Endothelial cell of umbilical vein (primary cell): Measurements from ENCODE around the gene GUCY1B1. TPM values are rescaled to one million over a fixed set of nuclear protein-coding genes. Genes with fewer than 3 reads are reported as not detected.

Experiments
- BruUV-seq: library from RNA; stranded (reverse); fragments of 400-500 nt; replicated peaks from 2 replicates; lab custom pipeline; 2021; lab: Mats Ljungman, UMichigan
- CTCF ChIA-PET: fragments of 300-600, 350-600 bp; sonication (Branson Sonifier 250); formaldehyde crosslinking; loops from one replicate; lab custom pipeline; 2021; ENCODE audit warnings: antibody characterized with exemption, inconsistent platforms; lab: Charles Lee
- POLR2A ChIA-PET: fragments of 300-600, 350-600 bp; sonication (Branson Sonifier 250); formaldehyde crosslinking; loops from one replicate; lab custom pipeline; 2021; ENCODE audit warnings: antibody characterized with exemption, inconsistent platforms; lab: Charles Lee
- DNase-seq: peaks from one replicate; pipeline ENCODE4 v3.0.0-alpha.2; 2011; ENCODE audit warnings: low read depth, low spot score
- FAIRE-seq: peaks from 2 replicates; lab custom pipeline; 2011; peaks lifted over from hg19 to GRCh38; lab: Jason Lieb, UNC
- H2AFZ ChIP-seq: 2 replicates; pipeline ENCODE4 v1.6.0; 2012; ENCODE audit warnings: low read depth, low read length, control low read depth, inconsistent platforms
- H3K27ac ChIP-seq: 2 replicates; pipeline ENCODE4 v1.5.1; 2011; ENCODE audit warnings: low read depth, mild to moderate bottlenecking, control low read depth, low read length, moderate library complexity; ENCODE audit not compliant: insufficient read depth
- H3K27me3 ChIP-seq, 2 experiments: 2 replicates each; pipeline versions ENCODE4 v1.6.0 to v1.6.1; 2011; ENCODE audit warnings: low read length in 2 of 2, mixed read lengths in 1 of 2; ENCODE audit not compliant: control insufficient read depth in 2 of 2, insufficient read depth in 2 of 2
- H3K36me3 ChIP-seq, 2 experiments: 2 replicates in 1 of 2; 3 replicates in 1 of 2; pipeline ENCODE4 v1.5.1; 2011; ENCODE audit warnings: low read length in 2 of 2, mild to moderate bottlenecking in 1 of 2, moderate library complexity in 1 of 2; ENCODE audit not compliant: control insufficient read depth in 2 of 2, insufficient read depth in 2 of 2; ENCODE audit errors: extremely low read depth in 1 of 2
- H3K4me1 ChIP-seq: 3 replicates; pipeline ENCODE4 v1.5.1; 2011; ENCODE audit warnings: mild to moderate bottlenecking, low read length; ENCODE audit not compliant: control insufficient read depth, insufficient read depth; ENCODE audit errors: extremely low read depth
- H3K4me2 ChIP-seq: 2 replicates; pipeline ENCODE4 v1.6.1; 2011; ENCODE audit warnings: low read length, control low read depth, mixed read lengths; ENCODE audit not compliant: insufficient read depth
- H3K4me3 ChIP-seq, 3 experiments: fragments of 200-600 bp in 1 of 3; sonication (generic), shearing (Covaris generic) in 1 of 3; replicated peaks in 1 of 3; 2 replicates each; pipeline ENCODE4 v1.5.1; 2011 to 2016; ENCODE audit warnings: control low read depth in 3 of 3, low read length in 3 of 3, mild to moderate bottlenecking in 2 of 3, inconsistent platforms in 1 of 3, low read depth in 1 of 3, moderate library complexity in 1 of 3; ENCODE audit not compliant: insufficient read depth in 1 of 3
- H3K79me2 ChIP-seq: 2 replicates; pipeline ENCODE4 v1.6.0; 2012; ENCODE audit warnings: low read length, inconsistent platforms; ENCODE audit not compliant: control insufficient read depth, insufficient read depth
- H3K9ac ChIP-seq: replicated peaks from 2 replicates; pipeline ENCODE3; 2011; ENCODE audit warnings: low read length, control low read depth; ENCODE audit not compliant: insufficient read depth; ENCODE audit errors: extremely low read depth
- H3K9me1 ChIP-seq: replicated peaks from 3 replicates; pipeline ENCODE4 v1.6.0; 2011; ENCODE audit warnings: mild to moderate bottlenecking, low read length; ENCODE audit not compliant: control insufficient read depth, insufficient read depth; ENCODE audit errors: extremely low read depth
- H3K9me3 ChIP-seq: replicated peaks from 2 replicates; pipeline ENCODE4 v1.5.1; 2012; ENCODE audit warnings: low read length, inconsistent platforms; ENCODE audit not compliant: control insufficient read depth, insufficient read depth
- H4K20me1 ChIP-seq: replicated peaks from 2 replicates; pipeline ENCODE3; 2011; ENCODE audit warnings: mild to moderate bottlenecking, low read length; ENCODE audit not compliant: control insufficient read depth, insufficient read depth; ENCODE audit errors: extremely low read depth
- EZH2 ChIP-seq: IDR thresholded peaks from 2 replicates; pipeline ENCODE4 v1.6.1; 2012; ENCODE audit warnings: borderline replicate concordance, low read depth, mild to moderate bottlenecking, moderate library complexity, low read length, inconsistent platforms; ENCODE audit not compliant: severe bottlenecking
- FOS ChIP-seq: IDR thresholded peaks from 2 replicates; pipeline ENCODE4 v1.6.1; 2011; ENCODE audit warnings: mild to moderate bottlenecking, low read length, moderate library complexity, borderline replicate concordance; ENCODE audit not compliant: insufficient read depth
- GATA2 ChIP-seq: IDR thresholded peaks from 2 replicates; pipeline ENCODE4 v1.7.0; 2011; ENCODE audit warnings: low read depth, mild to moderate bottlenecking, moderate library complexity, mixed read lengths, low read length; ENCODE audit not compliant: insufficient read length, insufficient read depth
- JUN ChIP-seq: IDR thresholded peaks from 2 replicates; pipeline ENCODE4 v1.6.1; 2011; ENCODE audit warnings: borderline replicate concordance, low read depth; ENCODE audit not compliant: insufficient read length, insufficient read depth
- MYC ChIP-seq: IDR thresholded peaks from one replicate; pipeline ENCODE4 v1.6.1; 2011; ENCODE audit warnings: mild to moderate bottlenecking, low read depth, low read length
- POLR2A ChIP-seq: IDR thresholded peaks from 2 replicates; pipeline ENCODE4 v1.6.1; 2012; ENCODE audit warnings: low read depth, mild to moderate bottlenecking, control low read depth, low read length
- POLR2AphosphoS5 ChIP-seq: IDR thresholded peaks from 2 replicates; pipeline ENCODE4 v1.6.1; 2012; ENCODE audit warnings: low read depth, mild to moderate bottlenecking, control low read depth, low read length, moderate library complexity; ENCODE audit not compliant: insufficient read depth
- dilution Hi-C: fragments of 300-500 bp; cut with MboI; formaldehyde crosslinking; loops from one replicate; pipeline ENCODE4 v1.15.0; 2019; ENCODE audit warnings: low sequenced_read_pairs; ENCODE audit not compliant: extremely low pct_ligation_motif_present
- intact Hi-C: fragments of 100-400 bp; cut with micrococcal nuclease; formaldehyde crosslinking; loops from one replicate; pipeline ENCODE4 v1.10.0; 2022
- polyA plus RNA-seq, 4 experiments: library from polyadenylated mRNA; depleted of rRNA in 3 of 4; stranded (reverse) in 3 of 4; unstranded in 1 of 4; fragments of >200 nt; gene quantifications; 2 replicates each; pipeline versions ENCODE4 v1.2.1 to v1.2.3, GENCODE V29; 2011 to 2012; ENCODE audit warnings: missing spikeins in 1 of 4
- total RNA-seq: library from RNA; stranded (reverse); gene quantifications from 2 replicates; pipeline ENCODE4 v1.2.3, GENCODE V29; 2021
- TF ChIP-seq, protein P1 (sequence below): IDR thresholded peaks from 2 replicates; pipeline ENCODE4 v1.6.1; 2011; ENCODE audit not compliant: insufficient read depth, insufficient read length
- TF ChIP-seq, protein P2 (sequence below), 2 donors: IDR thresholded peaks; 1 replicate in 1 of 2; 2 replicates in 1 of 2; pipeline ENCODE4 v1.5.1; 2011; ENCODE audit warnings: low read length in 2 of 2, mild to moderate bottlenecking in 2 of 2, moderate library complexity in 2 of 2, control low read depth in 1 of 2, inconsistent platforms in 1 of 2, low read depth in 1 of 2; ENCODE audit not compliant: insufficient read depth in 1 of 2; ENCODE audit errors: extremely low read depth in 1 of 2

GUCY1B1 gene
- total and polyA plus RNA-seq, 2 donors (not counting 3 experiments of a cell fraction or from before 2014, with no cell fraction given) = 1.9 to 4.7 TPM

DNA sequence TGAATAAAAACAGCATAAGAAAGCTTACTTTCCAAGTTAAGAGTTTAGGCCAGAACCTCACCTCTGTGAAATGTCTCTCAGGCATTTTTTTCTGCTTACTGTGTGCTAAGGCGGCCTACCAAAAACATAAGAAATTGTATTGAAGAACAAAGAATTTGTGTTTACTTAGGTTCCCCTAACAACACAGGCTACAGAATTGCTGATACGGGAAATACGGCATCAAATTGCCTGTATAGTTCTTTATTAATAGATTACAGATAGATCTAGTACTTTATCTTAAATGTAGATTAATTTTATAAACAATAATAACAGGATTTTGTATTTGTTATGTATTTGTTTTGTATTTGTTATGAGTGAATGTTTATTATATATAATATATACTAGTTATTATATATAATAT lies 94.4 kb downstream of the GUCY1B1 start:
- no peaks in the 10 kb centered on the region for H4K20me1 ChIP-seq
- CTCF ChIA-PET = no interaction called here
- H3K9me3 ChIP-seq = no peaks in the 10 kb centered on the region
- POLR2A ChIA-PET = no interaction called here
- no peak overlapping the region for H3K27ac ChIP-seq
- H3K9ac ChIP-seq = no peak overlapping the region
- H3K4me3 ChIP-seq = no peak overlapping the region
- H3K9me1 ChIP-seq = no peaks in the 10 kb centered on the region
- FAIRE-seq = no peak
- no peaks in the 10 kb centered on the region for H3K4me1 ChIP-seq
- H3K36me3 ChIP-seq = no peaks in the 10 kb centered on the region
- dilution Hi-C loops (no loop called here), intact Hi-C loops (no loop called here)
- no peak overlapping the region for H3K4me2 ChIP-seq
- TF ChIP-seq FOS (no peak), MYC (no peak), POLR2AphosphoS5 (no peak), POLR2A (no peak), GATA2 (no peak), JUN (no peak), EZH2 (no peak)
- TF ChIP-seq, protein P1, sequence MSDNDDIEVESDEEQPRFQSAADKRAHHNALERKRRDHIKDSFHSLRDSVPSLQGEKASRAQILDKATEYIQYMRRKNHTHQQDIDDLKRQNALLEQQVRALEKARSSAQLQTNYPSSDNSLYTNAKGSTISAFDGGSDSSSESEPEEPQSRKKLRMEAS = no peak
- TF ChIP-seq, protein P2, sequence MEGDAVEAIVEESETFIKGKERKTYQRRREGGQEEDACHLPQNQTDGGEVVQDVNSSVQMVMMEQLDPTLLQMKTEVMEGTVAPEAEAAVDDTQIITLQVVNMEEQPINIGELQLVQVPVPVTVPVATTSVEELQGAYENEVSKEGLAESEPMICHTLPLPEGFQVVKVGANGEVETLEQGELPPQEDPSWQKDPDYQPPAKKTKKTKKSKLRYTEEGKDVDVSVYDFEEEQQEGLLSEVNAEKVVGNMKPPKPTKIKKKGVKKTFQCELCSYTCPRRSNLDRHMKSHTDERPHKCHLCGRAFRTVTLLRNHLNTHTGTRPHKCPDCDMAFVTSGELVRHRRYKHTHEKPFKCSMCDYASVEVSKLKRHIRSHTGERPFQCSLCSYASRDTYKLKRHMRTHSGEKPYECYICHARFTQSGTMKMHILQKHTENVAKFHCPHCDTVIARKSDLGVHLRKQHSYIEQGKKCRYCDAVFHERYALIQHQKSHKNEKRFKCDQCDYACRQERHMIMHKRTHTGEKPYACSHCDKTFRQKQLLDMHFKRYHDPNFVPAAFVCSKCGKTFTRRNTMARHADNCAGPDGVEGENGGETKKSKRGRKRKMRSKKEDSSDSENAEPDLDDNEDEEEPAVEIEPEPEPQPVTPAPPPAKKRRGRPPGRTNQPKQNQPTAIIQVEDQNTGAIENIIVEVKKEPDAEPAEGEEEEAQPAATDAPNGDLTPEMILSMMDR (IDR thresholded peaks at IDR 0.05; ENCODE audit: extremely low read depth in 1 of 2, insufficient read depth in 1 of 2, low read depth in 1 of 2, low read length in 2 of 2) = no peak
- no peak for DNase-seq
- H3K27me3 ChIP-seq = no peaks in the 10 kb centered on the region
- BruUV-seq = no TSS peak
- no peak overlapping the region for H2AFZ ChIP-seq
- no peaks in the 10 kb centered on the region for H3K79me2 ChIP-seq
